AG09309 (cell line): ENCODE results near the gene PRCD.
A peak's percentile ranks its signal among the peaks of the same experiment; 100 is the strongest.

Experiments used
- DNase-seq: peaks from one replicate; pipeline ENCODE4 v3.0.0-alpha.2; 2010; ENCODE audit warnings: low read depth
- H3K4me3 ChIP-seq: 2 replicates; pipeline ENCODE4 v1.5.1; 2011; ENCODE audit warnings: mild to moderate bottlenecking, low read depth, low read length, moderate library complexity; ENCODE audit not compliant: control insufficient read depth
- TF ChIP-seq, protein P1 (sequence below): IDR thresholded peaks from 2 replicates; pipeline ENCODE4 v1.5.1; 2011; ENCODE audit warnings: mild to moderate bottlenecking, low read depth, low read length, inconsistent platforms; ENCODE audit not compliant: insufficient read depth, control insufficient read depth; ENCODE audit errors: missing control alignments

PRCD gene

DNA sequence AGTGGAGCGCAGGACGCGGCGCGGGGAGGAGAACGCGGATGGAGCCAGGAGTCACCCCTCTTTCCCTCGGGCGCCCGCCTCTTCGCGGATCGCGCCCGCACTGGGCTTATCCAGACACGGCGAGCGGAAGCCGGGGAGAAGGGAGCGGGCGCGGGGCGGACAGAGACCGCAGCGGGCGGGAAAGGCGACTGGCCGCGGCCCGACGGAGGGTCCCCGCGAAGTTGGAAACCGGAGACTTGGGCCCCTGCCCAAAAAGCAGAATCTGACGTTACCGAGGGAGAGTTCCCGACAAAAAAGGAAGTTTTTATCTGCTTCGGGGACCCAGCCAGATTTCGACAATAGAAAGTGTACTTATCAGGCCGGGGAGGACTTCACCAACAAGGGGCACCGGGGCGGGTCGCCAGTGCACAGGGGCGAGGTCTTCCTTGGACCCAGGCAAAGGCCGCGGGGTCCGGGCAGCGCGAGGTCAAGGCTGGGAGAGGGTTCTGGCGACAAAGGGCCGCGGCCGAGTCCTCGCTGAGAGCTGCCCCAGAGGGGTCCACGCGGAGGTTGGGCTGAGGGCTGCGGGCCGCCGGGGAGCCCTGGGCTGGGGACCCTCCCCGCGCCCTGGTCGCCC lies 45.3 kb downstream of the PRCD start:
- H3K4me3 ChIP-seq, result peak overlapping the region; percentile 49
- DNase-seq, result no peak
- TF ChIP-seq, protein P1, sequence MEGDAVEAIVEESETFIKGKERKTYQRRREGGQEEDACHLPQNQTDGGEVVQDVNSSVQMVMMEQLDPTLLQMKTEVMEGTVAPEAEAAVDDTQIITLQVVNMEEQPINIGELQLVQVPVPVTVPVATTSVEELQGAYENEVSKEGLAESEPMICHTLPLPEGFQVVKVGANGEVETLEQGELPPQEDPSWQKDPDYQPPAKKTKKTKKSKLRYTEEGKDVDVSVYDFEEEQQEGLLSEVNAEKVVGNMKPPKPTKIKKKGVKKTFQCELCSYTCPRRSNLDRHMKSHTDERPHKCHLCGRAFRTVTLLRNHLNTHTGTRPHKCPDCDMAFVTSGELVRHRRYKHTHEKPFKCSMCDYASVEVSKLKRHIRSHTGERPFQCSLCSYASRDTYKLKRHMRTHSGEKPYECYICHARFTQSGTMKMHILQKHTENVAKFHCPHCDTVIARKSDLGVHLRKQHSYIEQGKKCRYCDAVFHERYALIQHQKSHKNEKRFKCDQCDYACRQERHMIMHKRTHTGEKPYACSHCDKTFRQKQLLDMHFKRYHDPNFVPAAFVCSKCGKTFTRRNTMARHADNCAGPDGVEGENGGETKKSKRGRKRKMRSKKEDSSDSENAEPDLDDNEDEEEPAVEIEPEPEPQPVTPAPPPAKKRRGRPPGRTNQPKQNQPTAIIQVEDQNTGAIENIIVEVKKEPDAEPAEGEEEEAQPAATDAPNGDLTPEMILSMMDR, result no peak

DNA sequence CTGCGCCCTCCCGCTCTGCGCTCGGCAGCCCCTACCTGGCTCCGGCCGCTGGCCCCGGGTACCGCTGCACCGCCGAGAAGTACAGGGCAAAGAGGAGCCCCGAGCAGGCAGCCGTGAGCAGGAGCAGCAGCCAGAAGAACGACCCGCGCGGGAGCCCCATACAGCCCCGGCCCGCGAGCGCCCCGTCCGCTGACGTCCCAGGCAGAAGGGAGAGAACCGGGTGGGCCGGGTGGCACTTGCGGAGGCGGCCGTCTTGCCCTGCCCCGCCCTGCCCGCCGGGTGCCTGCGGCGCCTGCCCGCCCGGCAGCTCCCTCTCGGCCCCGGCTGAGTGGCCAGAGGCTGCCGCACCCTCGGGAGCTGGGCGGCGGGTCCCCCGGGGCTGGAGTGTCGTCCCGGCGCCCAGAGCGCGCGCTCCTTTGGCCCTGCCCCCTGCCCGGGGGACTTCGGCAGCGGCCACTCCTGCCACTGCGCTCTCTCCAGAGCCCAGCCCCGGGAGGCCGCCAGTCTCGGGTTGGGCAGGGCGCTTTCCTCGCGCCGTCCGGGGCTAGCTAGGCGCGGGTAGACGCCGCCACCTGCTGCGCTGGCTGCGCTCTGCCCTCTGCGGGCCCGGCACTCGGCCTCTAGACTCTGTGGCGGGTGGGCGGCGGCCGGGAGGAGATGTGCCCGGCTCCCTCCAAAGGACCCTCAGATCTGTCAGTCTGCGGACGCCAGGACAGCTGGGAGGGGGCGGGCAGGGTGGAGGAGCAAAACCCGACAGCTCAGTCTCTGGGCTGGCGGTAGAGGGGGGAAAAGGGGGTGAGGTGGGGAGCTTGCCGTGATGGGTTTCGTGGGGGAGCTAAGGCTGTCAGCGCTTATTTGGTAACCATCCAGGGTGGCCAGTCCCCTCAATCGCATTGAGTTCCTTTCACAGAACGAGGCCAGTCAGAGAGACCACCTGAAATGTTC lies 46.1 kb downstream of the PRCD start, which contains the start of gene ST6GALNAC2:
TSS of gene ST6GALNAC2 (minus strand) at position 212 of the 945 bp plus-strand sequence. CDS start at position 160, 52 bp downstream.
- peak within 1 kb of the TSS; percentile 49 for H3K4me3 ChIP-seq
- TF ChIP-seq, protein P1, result peak; percentile 29
- DNase-seq, result no peak

DNA sequence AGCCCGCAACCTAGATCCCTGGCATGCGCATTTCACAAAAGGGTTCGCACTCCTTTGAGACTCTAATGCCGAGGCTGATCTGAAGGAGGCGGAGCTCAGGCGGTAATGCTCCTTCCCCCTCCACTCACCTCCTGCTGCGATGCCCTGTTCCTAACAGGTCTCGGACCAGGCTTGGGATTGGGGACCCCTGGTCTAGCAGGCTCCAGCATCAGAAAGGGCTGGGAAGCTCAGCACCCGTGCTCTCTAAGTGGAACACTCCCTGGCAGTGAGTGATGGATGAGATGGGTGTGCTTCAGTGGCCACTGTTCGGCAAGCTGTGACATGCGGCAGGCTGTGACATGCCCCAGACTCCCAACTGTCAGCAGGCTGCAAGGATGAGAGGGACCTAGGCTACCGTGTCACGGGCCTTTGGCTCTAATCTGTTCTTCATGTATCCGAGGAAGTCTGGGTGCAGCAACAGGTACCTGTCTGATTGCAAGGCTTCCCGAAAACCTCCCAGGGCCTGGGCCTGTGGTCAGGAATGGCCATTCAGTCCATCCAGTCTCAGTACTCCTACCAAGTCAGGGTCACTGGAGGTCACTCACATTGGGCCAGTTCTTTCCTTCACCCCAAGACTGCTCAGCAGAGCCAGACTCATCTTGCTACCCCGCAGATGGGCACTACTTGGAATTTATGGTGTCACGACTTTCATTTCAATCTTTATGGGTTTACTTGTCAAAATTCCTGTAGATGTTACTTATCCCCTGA lies 47.1 kb downstream of the PRCD start:
- H3K4me3 ChIP-seq, result no peak overlapping the region
- TF ChIP-seq, protein P1, result no peak
- no peak for DNase-seq

DNA sequence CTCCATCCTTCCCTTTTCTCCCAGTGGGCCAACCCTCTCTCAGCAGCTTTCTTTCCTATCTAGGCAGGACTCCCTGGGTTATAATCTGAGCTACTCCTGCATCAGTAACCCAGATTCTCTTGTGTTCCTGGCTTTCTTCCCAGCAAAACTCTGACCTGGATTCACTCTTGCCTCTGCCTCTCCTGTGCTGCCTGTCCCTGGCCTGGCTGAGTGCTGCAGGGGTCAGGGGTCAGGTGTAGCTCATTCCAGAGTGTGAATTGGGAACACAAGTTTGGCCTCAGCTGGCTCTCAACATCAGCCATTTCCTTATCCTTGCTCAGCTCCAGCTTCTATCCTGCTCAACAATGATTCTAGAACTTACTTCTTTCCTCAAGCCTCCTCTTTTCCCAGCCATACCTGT lies 48.3 kb downstream of the PRCD start:
- TF ChIP-seq, protein P1, result no peak
- no peak for DNase-seq
- H3K4me3 ChIP-seq, result no peak overlapping the region

DNA sequence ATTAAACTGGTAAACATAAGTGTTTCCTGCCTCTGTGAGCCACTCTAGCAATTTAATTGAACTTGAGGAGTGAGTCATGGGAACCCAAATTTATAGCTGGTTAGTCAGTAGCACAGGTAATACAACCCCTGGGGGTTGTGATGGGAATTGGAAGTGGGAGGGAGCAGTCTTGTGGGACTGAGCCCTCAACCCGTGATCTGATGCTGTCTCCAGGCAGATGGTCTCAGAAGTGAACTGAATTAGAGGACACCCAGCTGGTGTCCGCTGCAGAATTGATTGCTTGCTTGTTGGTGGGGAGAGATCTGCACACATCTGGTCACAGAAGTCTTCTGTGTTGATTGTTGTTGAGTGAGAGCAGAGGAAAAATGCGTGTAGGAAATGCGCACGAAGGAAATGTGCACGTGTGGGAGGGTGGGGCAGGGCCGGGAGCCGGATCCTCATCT lies 53.6 kb downstream of the PRCD start:
- no peak for DNase-seq
- TF ChIP-seq, protein P1, result peak; percentile 3

DNA sequence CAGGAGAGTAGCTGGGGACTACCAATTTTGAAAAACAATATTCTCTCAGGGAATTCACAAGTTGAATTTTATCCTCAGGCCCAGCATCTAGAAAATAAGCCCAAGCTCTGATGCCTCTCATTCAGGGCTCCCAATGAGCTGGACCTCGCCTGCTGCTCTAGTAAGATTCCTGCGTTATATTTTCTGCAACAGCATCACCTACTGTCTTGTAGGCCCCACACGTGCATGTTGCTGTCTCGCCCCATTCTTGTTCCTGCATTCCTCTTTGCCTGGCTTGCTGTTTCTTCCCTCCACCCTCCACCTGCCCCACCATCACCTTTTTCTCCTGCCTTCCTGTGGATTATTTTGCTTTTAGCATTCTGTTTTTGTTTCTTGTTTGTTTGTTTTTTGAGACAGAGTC lies 54.1 kb downstream of the PRCD start:
- TF ChIP-seq, protein P1, result no peak
- H3K4me3 ChIP-seq, result no peak overlapping the region
- DNase-seq, result no peak

More for the DNA sequence above, 53.6 kb downstream of the PRCD start:
- no peak overlapping the region for H3K4me3 ChIP-seq
